OCI-LY3 (cell line): Measurements from ENCODE around the gene TMEM59.

Experiments used
- CTCF ChIP-seq: fragments of 200-600, 300-600 bp; sonication (generic); IDR thresholded peaks from 2 replicates; pipeline ENCODE4 v1.5.1; 2014; ENCODE audit warnings: antibody characterized with exemption, low read length, low read depth
- EZH2phosphoT487 ChIP-seq: fragments of 200-600 bp; shearing (Covaris generic); IDR thresholded peaks from 2 replicates; pipeline ENCODE4 v1.6.1; 2018; ENCODE audit warnings: antibody characterized with exemption, mixed run types, low read depth

DNA sequence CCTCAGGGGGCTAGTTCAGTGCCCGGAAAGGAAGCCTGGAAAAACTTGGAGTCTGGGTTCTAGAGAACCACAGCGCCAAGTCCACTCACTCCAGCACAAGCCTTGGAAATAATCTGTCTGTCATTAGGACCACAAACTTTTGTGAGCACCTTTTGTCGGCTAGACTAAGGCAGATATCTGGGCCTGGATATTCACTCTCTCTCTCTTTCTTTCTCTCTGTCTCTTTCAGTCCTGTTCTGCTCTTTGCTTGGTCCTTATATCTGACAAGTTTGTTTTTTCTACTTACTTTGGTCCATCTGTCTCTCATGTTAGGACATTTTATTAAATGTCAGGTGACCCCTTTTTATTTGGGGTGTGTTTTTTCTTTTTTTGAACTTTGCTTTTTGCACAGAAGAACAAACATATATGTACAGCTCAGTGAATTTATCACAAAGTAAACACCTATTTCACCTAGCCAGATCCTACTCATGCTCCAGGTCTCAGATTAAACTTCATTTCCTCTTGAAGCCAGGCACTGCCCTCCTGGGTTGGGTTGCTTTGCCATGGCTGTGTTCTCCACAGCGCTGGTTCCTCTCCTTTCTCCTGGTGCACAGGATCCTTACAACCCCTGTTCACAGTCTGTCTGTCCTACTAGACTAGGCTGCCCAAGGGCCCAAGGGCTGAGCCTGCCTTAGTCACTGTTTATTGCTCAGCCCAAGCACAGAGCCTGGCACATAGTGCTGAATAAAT is 41.2 kb upstream of the TMEM59 start:
- no peak for TF ChIP-seq CTCF
- TF ChIP-seq EZH2phosphoT487: no peak
